ENCODE data around the gene PNLIPRP3.

DNA sequence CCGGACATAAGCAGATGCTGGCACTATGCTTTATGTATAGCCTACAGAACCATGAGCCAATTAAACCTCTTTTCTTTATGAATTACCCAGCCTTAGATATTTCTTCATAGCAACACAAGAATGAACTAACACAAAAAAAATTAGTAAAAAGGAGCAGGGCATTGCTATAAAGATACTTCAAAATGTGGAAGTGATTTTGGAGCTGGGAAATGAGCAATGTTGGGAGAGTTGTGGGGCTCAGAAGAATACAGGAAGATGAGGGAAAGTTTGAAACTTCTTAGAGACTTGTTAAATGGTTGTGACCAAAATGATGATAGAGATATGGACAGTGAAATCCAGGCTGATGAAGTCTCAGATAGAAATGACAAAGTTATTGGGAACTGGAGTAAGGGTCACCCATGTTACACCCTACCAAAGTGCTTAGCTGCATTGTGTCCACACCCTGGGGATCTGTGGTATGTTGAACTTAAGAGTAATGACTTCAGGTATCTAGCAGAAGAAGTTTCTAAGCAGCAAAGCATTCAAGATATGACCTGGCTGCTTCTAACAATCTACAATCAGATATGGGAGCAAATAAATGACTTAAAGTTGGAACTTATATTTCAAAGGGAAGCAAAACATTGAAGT, 24.2 kb downstream of the PNLIPRP3 start:
- TF ChIP-seq, protein P1, sequence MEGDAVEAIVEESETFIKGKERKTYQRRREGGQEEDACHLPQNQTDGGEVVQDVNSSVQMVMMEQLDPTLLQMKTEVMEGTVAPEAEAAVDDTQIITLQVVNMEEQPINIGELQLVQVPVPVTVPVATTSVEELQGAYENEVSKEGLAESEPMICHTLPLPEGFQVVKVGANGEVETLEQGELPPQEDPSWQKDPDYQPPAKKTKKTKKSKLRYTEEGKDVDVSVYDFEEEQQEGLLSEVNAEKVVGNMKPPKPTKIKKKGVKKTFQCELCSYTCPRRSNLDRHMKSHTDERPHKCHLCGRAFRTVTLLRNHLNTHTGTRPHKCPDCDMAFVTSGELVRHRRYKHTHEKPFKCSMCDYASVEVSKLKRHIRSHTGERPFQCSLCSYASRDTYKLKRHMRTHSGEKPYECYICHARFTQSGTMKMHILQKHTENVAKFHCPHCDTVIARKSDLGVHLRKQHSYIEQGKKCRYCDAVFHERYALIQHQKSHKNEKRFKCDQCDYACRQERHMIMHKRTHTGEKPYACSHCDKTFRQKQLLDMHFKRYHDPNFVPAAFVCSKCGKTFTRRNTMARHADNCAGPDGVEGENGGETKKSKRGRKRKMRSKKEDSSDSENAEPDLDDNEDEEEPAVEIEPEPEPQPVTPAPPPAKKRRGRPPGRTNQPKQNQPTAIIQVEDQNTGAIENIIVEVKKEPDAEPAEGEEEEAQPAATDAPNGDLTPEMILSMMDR (conservative IDR thresholded peaks at IDR 0.05; ENCODE audit: low read length), result no peak
- TF ChIP-seq EZH2phosphoT487 (IDR thresholded peaks at IDR 0.05; ENCODE audit: borderline replicate concordance), result no peak
